H1 (cell line): ENCODE data around the gene NRXN3. TPM values are rescaled to one million over a fixed set of nuclear protein-coding genes. Genes with fewer than 3 reads are reported as not detected.

ENCODE experiments used
- EGR1 ChIP-seq: IDR thresholded peaks from 2 replicates; pipeline ENCODE4 v1.6.1; 2011; ENCODE audit warnings: low read depth, low read length, borderline replicate concordance
- JUN ChIP-seq: IDR thresholded peaks from 2 replicates; pipeline ENCODE4 v1.6.1; 2011; ENCODE audit warnings: low read depth, mild to moderate bottlenecking, improper control_type of control experiment, low read length
- TCF12 ChIP-seq: IDR thresholded peaks from 2 replicates; pipeline ENCODE4 v1.6.1; 2011; ENCODE audit warnings: low read depth, mild to moderate bottlenecking, low read length
- YY1 ChIP-seq: IDR thresholded peaks from 2 replicates; pipeline ENCODE4 v1.6.1; 2011; ENCODE audit warnings: low read depth, mild to moderate bottlenecking, low read length
- polyA plus RNA-seq, 7 experiments: library from polyadenylated mRNA; depleted of rRNA in 3 of 7; stranded (reverse) in 5 of 7; unstranded in 2 of 7; fragments of >200 nt in 5 of 7; fragments of 200-250 nt in 2 of 7; gene quantifications; 1 replicate in 5 of 7; 2 replicates in 1 of 7; 4 replicates in 1 of 7; pipeline versions ENCODE4 v1.2.1 to v1.2.3, GENCODE V29; 2011 to 2013; ENCODE audit warnings: missing spikeins in 2 of 7, mixed read lengths in 2 of 7
- total RNA-seq: library from RNA; stranded (reverse); fragmentation: NEBNext Ultra II Directional; extraction: Animal tissue kit (Norgen Biotek cat#: 25700); gene quantifications from 2 replicates; pipeline ENCODE4 v1.2.1, GENCODE V29; 2021
- TF ChIP-seq, protein P1 (sequence below): IDR thresholded peaks from 2 replicates; pipeline ENCODE4 v1.6.1; 2012; ENCODE audit warnings: inconsistent platforms

The NRXN3 gene
- total and polyA plus RNA-seq, 2 of the 8 experiments (the other 6 are each of a cell fraction or from before 2014, with no cell fraction given) = 2.6 to 4.1 TPM

DNA sequence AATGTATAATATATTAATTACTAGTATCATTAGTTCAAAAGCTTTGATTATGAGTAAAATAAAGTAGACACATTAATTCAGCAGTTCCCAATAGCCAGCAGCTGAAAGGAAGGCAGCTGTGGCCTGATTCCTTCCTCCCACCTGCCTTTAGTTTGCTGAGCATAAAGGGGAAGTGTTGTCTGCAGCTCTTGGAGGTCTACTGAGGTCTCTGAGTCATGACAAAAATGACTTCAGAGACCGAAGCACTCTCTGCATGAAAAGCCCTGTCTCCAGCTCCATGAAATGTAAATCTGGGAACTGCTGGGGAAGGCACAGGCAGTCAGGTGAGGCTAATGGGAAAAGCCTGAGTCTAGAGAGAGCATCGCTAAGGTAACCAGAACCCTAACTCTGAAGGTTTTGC, 165.4 kb downstream of the NRXN3 start (continued):
- TF ChIP-seq, protein P1, sequence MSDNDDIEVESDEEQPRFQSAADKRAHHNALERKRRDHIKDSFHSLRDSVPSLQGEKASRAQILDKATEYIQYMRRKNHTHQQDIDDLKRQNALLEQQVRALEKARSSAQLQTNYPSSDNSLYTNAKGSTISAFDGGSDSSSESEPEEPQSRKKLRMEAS = no peak
- TF ChIP-seq YY1 (no peak), JUN (no peak), EGR1 (no peak), TCF12 (no peak)
